Astrocyte of the cerebellum (primary cell): ENCODE data around the gene ICOSLG.
"Not testable (repeated sequence)": the region's sequence is repeated elsewhere in the genome, so short reads cannot be mapped to it uniquely, and the experiment has no call there.

Experiments
- DNase-seq: peaks from one replicate; pipeline ENCODE4 v3.0.0-alpha.2; 2011; ENCODE audit warnings: low read depth
- H3K4me3 ChIP-seq: 2 replicates; pipeline ENCODE4 v1.5.1; 2011; ENCODE audit warnings: mild to moderate bottlenecking, low read depth, low read length, moderate library complexity
- in situ Hi-C: cut with HindIII; loops from 2 replicates; pipeline ENCODE4 v1.10.0; 2017; ENCODE audit warnings: low sequenced_read_pairs
- TF ChIP-seq, protein P1 (sequence below): IDR thresholded peaks from 2 replicates; pipeline ENCODE4 v1.5.1; 2012; ENCODE audit warnings: low read length, low read depth, moderate library complexity, mild to moderate bottlenecking; ENCODE audit errors: missing control alignments

ICOSLG gene

DNA sequence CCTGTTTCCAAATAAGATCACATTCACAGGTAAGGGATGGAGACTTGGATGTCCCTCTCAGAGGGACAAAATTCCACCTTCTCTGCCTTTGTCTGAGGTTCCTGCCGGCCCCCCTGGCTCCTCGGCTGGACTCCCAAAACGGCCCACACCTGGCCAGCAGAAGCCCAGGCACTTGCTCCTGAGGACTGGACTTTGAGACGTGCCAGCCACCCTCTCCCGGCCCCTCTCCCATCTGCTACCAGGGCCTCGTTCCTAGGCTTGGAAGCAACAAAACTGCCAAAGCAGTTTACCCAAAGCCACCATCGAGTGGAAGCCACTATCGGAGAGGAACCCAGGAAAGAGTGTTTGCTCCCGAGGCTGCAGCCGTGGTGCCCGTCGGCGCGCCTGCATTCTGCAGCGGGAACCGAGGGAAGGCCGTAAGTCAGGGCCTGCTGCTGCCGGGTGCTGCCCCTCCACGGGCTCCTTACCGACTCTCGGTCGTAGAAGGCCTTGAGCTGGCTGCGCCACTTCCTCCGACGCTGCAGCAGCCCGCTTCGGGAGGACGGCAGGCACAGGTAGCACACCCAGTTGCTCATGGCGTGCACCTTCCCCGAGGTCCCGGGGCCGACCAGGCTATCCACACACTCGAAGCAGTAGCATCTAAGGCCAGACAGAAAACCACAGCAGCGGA, 17.4 kb upstream of the ICOSLG start:
- TF ChIP-seq, protein P1, sequence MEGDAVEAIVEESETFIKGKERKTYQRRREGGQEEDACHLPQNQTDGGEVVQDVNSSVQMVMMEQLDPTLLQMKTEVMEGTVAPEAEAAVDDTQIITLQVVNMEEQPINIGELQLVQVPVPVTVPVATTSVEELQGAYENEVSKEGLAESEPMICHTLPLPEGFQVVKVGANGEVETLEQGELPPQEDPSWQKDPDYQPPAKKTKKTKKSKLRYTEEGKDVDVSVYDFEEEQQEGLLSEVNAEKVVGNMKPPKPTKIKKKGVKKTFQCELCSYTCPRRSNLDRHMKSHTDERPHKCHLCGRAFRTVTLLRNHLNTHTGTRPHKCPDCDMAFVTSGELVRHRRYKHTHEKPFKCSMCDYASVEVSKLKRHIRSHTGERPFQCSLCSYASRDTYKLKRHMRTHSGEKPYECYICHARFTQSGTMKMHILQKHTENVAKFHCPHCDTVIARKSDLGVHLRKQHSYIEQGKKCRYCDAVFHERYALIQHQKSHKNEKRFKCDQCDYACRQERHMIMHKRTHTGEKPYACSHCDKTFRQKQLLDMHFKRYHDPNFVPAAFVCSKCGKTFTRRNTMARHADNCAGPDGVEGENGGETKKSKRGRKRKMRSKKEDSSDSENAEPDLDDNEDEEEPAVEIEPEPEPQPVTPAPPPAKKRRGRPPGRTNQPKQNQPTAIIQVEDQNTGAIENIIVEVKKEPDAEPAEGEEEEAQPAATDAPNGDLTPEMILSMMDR, result no peak
- no peak overlapping the region for H3K4me3 ChIP-seq
- in situ Hi-C loops, result no loop called here
- no peak for DNase-seq

DNA sequence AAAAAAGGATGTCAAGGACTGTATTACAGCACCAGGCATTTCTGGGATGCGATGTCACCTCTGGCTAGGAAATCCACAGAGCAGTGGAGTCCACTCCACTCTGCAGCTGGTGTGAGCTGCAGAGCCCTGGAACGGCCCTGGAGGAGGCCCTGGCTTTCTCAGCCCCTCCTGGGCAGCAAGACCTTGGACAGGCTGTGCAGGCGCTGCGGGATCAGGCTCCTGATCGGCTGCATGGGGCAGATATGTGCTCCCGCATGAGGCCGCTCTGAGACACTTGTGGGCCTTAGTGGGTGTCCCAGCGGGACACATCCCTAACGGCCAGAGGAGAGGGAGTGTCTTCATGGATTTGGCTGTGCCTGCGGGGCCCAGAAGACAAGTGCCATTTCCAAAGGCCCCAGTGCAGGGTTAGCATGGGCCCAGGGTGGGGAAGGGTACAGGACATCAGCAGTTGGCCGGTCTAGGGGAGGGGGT, 14.8 kb upstream of the ICOSLG start:
- in situ Hi-C loops, result no loop called here
- no peak overlapping the region for H3K4me3 ChIP-seq
- DNase-seq, result no peak
- TF ChIP-seq, protein P1, result no peak

DNA sequence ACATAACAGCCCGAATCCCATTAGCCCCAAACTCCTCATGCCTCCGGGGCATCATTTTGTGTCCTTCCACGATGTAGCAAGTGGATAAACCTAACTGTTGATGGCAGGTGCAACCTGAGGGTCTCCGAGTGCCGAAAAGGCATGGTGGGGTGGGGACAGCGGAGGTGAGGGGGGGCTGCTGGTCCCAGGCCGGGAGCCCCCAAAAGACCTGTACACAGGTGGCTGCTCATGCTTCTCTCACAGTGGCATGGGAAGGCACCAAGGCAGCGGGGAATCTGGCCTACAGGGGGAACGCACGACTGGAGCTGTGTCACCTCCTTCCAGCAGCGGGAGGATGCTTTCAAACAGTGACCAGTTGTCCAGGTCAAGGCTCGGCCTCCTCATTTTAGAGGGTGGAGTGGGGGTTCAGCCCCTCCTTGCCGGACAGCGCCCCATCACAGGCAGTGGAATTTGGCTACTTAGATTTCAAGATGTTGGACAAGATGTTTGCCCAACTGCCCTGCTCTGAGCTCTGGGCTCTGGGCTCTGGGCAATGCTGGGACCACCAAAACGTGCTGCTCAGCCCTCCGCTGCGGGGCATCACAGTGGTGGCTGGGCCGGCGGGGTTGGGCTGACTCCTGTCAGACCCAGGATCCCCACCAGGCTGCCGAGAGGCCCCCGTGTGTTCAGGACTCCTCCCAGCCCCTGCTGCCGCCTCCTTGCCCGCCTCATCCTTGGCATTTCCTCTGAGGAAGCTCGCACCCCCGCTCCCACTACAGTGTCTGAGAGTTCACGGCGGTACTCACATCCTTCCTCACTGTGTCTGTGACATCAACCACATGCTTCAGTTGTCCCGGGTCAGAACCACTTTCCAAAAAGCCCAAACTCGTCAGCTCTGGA, 13.3 kb upstream of the ICOSLG start:
- H3K4me3 ChIP-seq, result no peak overlapping the region
- in situ Hi-C loops, result no loop called here
- TF ChIP-seq, protein P1, result no peak
- DNase-seq, result no peak

DNA sequence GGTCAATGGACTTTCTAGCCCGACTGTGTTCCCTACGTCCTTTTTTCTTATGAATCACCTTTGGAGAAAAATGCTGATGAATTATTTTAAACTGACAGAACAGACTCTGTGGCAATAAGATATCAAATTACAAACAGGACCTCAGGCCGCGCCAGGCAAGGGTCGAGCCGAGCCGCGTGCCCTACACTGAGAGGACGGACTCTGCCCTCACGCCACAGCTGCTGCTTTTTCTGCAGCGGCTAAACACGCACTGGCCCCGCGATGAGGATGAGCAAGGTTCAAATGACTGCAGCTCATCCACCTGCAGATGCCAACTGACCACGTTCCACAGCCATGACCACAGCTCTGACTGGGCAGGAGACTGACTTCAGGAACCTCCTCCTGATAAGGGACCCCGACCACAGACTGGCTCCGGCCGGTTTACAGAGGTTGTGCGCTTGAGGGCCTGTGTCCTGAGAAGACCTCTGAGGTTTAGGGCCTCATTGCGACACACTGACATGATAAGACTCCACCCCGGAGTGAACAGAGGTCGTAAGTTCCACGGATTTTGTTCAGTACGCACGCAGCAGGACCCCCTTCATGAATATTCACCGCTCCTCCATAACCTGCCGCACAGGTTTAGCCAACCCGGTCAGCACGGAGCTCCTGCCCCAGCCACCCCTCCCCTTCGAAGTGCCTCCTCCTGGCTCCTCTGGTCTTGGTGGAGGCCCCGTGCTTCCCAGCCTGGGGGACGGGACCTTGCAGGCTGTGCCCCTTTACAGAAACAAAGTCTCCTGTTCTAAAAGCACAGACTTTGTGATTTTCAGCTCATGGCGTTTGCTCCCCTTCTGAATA, 8.7 kb upstream of the ICOSLG start:
- in situ Hi-C loops, H3K4me3 ChIP-seq, DNase-seq: not testable (repeated sequence)

DNA sequence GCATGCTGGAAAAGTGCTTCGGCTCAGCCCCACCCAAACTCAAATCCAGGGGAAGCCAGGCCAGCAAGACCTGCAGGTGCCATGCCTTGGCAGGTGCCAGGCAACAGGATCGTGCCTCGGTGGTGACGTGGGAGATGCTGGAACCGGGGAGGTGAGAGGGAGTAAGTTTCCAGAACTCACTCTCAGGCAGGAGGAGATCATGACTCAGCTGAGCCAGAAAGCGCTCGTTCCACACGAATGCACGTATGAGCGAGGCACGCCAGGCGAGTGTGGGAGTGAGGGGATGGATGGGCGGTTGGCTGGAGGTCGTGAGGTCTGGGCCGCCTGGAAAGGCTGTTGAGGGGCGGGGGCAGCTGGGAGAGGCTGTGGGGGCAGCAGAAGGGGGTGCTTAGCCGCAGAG, 7.2 kb upstream of the ICOSLG start:
- DNase-seq, H3K4me3 ChIP-seq, in situ Hi-C loops: not testable (repeated sequence)

DNA sequence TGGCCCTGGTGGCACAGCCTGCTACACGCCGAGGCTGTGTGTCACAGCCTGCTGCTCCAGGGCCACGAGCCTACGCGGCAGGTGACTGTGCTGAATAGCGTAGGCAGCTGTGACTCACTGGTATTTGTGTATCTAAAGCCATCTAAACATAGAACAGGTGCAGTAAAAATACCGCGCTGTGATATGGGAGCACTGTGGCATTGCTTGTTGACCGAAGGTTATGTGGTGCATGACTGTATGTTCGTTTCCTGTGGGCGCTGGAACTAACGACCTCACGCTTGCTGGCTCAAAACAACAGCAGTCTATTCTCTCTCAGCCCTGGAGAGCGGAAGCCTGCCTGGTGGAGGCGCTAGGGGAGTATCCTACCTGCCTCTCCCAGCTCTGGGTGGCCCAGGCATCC, 3.2 kb upstream of the ICOSLG start:
- H3K4me3 ChIP-seq, in situ Hi-C loops, DNase-seq: not testable (repeated sequence)

DNA sequence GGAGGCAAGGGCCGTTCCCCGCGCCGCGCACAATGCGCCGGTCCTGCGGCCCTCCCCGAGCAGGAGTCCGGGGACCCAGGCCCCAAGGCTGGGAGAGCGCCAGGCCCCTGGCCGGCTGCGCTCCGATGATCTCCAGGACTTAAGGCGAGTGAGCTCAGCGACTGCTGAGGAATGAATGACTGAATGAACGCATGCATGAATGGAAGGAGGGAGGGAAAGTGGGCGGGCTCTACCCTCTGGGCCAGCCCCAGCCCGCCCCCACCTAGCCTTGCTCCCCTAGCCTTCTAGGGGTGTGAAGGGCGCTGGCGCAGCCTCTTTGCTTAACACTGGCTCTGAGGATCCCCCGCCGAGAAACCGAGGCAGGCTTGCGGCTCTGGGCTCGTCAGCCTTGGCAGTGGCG, 538 bp upstream of the ICOSLG start:
- in situ Hi-C loops, DNase-seq, H3K4me3 ChIP-seq: not testable (repeated sequence)

DNA sequence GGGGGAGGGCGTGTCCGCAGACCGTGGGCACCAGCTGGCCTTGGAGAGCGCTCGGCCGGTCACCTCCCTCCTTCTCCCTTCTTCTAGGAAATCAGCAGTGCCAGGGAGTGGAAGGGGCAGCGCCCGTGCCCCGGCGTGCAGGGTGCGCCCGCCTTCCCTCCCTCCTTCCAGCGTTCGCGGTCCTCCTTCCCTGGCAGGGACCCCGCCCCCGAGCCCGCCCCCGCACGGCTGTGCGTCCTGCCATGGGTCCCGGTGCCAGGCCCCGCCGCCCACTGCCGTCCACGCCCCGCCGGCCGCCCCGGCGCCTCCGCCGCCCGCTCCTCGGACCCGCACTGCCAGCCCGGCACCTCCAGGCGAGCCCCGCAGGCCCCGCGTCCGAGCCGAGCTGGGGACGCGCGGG, 390 bp downstream of the ICOSLG start:
- H3K4me3 ChIP-seq, DNase-seq, in situ Hi-C loops: not testable (repeated sequence)

DNA sequence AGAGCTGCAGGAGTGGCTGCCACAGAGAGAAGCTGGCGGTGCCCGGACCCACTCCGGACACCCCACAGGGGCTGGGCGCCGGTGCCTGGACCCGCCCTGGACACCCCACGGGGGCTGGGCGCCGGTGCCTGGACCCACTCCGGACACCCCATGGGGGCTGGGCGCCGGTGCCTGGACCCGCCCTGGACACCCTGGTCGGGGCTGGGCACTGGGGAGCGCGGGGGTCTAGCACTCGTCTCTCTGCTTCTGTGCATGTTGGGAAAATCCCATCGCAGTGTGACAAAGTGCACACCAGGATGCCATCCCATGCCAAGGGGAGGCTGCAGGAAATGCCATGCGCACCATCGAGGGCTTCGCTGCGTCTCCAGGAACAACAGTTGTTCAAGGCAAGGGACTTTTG, 11.2 kb downstream of the ICOSLG start:
- DNase-seq, H3K4me3 ChIP-seq, in situ Hi-C loops: not testable (repeated sequence)

DNA sequence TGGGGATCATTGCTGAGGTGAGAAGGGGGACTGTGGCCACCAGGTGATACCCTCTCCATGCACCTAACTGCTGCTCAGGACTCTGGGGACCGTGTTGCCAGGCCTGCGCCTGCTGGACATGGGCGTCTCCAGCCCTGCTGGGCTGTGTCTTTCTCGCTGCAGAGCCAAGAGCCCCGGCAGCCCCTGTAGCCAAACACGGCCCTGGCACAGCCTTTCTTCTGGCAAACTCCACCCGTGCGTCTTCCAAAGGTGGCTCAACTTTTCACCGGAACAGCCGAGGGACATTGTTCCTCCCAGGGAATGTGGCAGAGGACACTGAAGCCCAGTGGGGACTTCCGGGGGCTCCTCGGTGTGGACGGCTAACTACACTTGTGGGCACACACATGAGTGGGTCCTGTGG, 12.6 kb downstream of the ICOSLG start:
- in situ Hi-C loops, DNase-seq, H3K4me3 ChIP-seq: not testable (repeated sequence)

DNA sequence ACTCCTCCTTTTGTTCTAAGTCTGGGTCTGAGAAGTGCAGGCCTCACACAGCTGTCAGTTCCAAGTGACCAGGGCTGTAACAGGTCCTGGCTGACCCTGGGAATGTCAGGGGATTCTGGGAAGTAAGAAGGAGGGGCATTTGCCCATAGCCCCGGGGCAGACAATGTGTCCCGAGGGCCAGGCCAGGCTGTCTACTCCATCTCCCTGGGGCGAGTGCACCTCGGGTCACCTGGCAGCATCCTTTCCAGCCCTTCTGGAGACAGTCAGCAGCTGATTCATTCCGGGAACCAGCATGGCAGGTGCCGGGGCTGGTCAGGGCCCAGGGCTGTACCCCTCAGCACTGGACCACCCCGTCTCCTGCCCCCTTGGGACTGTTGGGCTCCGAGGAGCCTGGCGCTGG, 13.1 kb downstream of the ICOSLG start:
- H3K4me3 ChIP-seq, in situ Hi-C loops, DNase-seq: not testable (repeated sequence)

DNA sequence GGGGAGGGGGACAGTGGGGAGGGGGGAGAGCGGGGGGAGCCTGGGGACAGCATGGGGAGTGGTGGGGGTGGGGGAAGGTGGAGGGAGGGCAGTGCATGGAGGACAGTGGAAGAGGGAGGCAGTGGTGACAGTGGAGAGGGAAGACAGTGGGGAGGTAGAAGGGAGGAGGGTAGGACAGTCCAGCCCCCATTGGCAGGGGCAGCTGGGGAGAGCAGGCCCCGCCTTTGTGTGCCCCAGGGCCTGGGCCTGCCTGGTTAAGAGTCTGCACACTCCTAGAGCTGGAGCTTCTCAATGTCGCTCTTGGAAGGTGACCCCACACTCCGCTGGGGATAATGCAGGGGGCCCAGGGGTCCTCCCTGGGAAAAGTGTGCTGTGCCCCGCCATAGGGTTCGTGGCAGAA, 15.1 kb downstream of the ICOSLG start:
- DNase-seq, in situ Hi-C loops, H3K4me3 ChIP-seq: not testable (repeated sequence)

DNA sequence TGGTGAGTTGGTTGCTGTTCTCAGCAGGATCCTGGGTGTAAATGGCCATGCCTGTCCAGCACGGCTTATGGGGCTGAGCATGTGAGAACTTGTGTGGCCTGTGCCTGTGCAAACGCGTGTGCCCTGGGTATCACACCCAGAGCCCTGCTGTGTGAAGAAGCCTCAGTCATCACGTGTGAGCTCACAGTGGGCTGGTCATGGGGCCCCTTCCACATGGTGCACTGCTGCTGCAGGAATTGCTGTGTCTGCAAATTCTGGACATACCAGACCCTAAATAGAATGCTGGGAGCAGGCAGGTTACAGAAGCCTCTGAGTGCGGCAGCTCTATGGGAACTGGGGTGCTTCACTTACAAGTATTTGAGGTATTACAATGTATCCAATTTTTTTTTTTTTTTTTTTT, 17.4 kb downstream of the ICOSLG start:
- in situ Hi-C loops, DNase-seq: not testable (repeated sequence)

More for the DNA sequence above, 17.4 kb downstream of the ICOSLG start:
- not testable (repeated sequence) for H3K4me3 ChIP-seq
